ENCODE data around the gene KRTAP10-10.
"Not testable (repeated sequence)": the region's sequence is repeated elsewhere in the genome, so short reads cannot be mapped to it uniquely, and the experiment has no call there.

KRTAP10-10 gene

DNA sequence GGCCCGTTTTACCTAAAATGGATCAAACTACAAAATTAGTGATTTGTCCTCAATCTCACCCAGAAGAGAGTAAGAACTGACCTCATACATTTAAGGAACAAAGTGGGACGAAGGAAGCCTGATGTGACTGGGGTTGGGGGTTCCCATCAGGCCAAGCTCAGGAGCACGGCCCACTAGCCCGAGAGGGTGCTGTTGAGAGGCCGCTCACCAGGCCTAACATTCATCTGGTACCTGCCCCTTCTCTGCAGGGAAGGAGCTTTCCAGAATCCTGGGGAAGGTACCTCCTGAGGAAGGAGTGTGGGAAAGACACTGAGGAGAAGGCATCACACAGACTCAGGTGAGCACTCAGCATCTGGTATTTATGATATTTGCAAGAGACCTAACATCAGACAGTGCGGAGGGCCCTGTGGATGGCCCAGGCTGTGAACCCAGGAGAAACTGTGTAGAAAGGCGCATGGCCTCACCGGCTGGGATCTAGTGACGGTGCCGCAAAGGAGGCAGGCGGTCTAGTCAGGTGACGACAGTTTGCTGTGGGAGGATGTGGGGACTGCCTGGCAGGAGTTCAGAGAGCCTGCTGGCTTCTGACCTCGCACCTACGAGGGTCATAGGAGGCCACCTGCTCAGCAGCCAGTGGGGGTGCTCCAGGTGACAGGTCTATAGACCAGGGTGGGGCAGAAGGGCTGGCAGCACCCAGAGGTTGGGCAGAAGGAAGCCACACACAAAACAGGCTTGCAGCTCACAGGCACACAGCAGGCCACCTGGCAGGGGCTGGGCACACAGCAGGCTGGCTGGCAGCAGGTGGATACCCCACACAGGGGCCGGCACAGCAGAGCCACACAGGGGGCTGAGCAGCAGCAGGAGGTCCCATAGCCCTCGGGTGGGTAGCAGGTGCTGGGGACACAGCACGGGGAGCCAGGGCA, 16.8 kb downstream of the KRTAP10-10 start:
- 86 to 91% methylated on average over 12 to 13 of the region's 17 CpGs for WGBS, 2 experiments (ENCODE audit: insufficient coverage in 2 of 2)
- Histone ChIP-seq H3K4me1 (ENCODE audit: control insufficient read depth, insufficient read depth, low read length, poor library complexity, severe bottlenecking) (peaks cover 5% of the 10 kb centered on the region), H3K4me3 (ENCODE audit: extremely low read depth, insufficient read depth, low read length, poor library complexity, severe bottlenecking) (no peak overlapping the region), H3K9me3 (ENCODE audit: control insufficient read depth, low read length) (peaks cover 10% of the 10 kb centered on the region), H3K36me3 (ENCODE audit: control insufficient read depth, insufficient read depth, low read length) (no peaks in the 10 kb centered on the region), H3K27ac (ENCODE audit: low read depth, low read length, severe bottlenecking) (no peak overlapping the region)

DNA sequence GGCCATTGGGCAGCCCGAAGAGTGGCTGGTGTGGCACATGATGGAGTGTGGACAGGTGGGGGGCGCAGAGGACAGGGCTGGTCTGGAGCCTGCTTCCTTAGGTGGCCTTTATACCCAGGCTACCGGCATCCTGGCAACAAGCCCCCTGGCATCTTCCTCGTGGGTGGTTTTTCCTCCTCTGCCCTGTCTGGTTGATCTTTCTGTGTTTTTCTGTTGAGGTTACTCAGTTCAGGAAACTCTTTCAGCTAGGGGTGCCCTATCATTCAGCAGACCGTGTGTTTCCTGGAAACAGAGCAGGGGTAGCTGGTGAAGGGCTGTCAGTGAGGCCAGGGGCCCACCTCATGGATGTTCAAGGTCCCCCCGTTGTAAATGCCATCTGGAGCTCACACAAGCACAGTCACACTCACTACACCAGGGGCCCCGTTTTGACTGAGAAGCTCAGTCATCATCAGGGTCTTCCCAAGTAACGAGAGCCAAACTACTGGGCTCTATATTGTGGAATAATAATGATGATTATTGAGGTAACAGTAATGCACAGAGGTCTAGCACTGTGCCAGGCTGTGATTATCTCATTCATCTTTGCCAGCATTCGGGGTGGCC, 17.5 kb downstream of the KRTAP10-10 start, which contains the start of gene KRTAP12-4:
Gene KRTAP12-4 (minus strand): TSS at position 84 of the 600 bp plus-strand sequence. CDS start 45 bp downstream, at position 39.
- Histone ChIP-seq H3K9me3 (ENCODE audit: control insufficient read depth, low read length) (peaks cover 10% of the 10 kb centered on the region), H3K27ac (ENCODE audit: low read depth, low read length, severe bottlenecking) (no peak within 1 kb of the TSS), H3K4me1 (ENCODE audit: control insufficient read depth, insufficient read depth, low read length, poor library complexity, severe bottlenecking) (peaks cover 7% of the 10 kb centered on the region), H3K4me3 (ENCODE audit: extremely low read depth, insufficient read depth, low read length, poor library complexity, severe bottlenecking) (no peak within 1 kb of the TSS), H3K36me3 (ENCODE audit: control insufficient read depth, insufficient read depth, low read length) (no peaks in the 10 kb centered on the region)
- WGBS, 2 experiments (ENCODE audit: insufficient coverage in 2 of 2), result 93 to 95% methylated on average over 3 to 6 of the region's 9 CpGs

DNA sequence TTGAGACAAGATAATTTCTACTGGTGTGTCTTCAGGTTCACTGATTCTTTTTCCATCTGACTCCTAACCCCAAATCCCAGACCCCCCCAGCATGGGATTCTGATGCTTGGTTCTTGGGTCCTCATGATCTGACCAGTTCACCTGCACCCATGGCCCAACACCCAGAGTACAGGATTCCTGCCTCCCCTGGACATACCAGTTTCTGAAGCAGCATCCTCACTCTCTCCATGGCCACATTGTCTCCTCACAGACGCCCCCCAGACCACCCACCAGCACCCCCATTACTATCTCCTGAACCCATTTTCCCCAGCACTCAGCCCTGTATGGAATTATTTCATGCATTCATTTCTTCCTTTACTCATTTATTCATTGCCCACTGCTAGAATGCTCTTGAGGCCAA, 19.7 kb downstream of the KRTAP10-10 start:
- no peaks in the 10 kb centered on the region for H3K36me3 ChIP-seq (ENCODE audit: control insufficient read depth, insufficient read depth, low read length)
- H3K4me1 ChIP-seq (ENCODE audit: control insufficient read depth, insufficient read depth, low read length, poor library complexity, severe bottlenecking), result peaks cover 7% of the 10 kb centered on the region
- H3K9me3 ChIP-seq (ENCODE audit: control insufficient read depth, low read length), result peaks cover 10% of the 10 kb centered on the region
- 75 to 80% methylated on average over 1 of the region's 1 CpG for WGBS, 2 experiments (ENCODE audit: insufficient coverage in 2 of 2)
- H3K27ac ChIP-seq (ENCODE audit: low read depth, low read length, severe bottlenecking), result no peak overlapping the region
- no peak overlapping the region for H3K4me3 ChIP-seq (ENCODE audit: extremely low read depth, insufficient read depth, low read length, poor library complexity, severe bottlenecking)

DNA sequence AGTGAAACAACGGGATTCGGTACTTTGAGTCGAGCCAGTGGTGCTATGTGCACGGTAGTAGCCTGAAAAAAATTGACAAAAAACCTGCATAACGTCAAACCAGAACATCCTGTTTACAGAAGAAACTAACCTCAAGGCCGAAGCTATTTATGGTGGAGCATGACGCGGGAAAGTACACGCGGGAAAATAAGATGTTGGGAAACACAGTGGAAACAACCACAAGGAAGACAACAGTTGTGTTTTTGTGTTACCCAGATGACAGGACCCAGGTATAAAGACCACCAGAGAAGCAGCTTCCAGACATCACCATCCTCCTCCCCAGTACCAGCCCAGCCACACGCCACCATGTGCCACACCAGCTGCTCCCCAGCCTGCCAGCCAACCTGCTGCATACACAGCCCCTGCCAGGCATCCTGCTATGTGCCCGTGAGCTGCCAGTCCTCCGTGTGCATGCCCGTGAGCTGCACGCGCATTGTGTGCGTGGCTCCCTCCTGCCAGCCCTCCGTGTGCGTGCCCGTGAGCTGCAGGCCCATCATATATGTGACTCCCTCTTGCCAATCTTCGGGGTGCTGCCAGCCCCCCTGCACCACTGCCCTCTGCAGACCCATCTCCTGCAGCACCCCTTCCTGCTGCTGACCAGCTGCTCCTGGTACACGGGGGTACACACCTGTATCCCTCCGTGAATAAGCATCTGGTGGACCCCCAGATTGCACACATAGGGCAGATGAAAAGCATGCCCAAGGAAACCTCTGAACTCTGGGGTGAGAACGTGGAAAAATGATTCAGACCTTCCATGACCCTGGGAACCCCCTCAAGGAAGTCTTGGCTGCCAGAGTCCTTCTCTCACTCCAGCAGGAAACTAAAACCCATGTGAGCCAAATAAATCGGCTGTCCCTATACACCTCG, 20.7 kb downstream of the KRTAP10-10 start, which contains the start of gene KRTAP12-3:
Gene KRTAP12-3 (plus strand): TSS at position 298 of the 906 bp plus-strand sequence. CDS start 48 bp downstream, at position 346.
- WGBS, 2 experiments (ENCODE audit: insufficient coverage in 2 of 2), result 88 to 94% methylated on average over 21 to 26 of the region's 26 CpGs
- no peaks in the 10 kb centered on the region for H3K36me3 ChIP-seq (ENCODE audit: control insufficient read depth, insufficient read depth, low read length)
- peaks cover 10% of the 10 kb centered on the region for H3K9me3 ChIP-seq (ENCODE audit: control insufficient read depth, low read length)
- peaks cover 7% of the 10 kb centered on the region for H3K4me1 ChIP-seq (ENCODE audit: control insufficient read depth, insufficient read depth, low read length, poor library complexity, severe bottlenecking)
- no peak within 1 kb of the TSS for H3K4me3 ChIP-seq (ENCODE audit: extremely low read depth, insufficient read depth, low read length, poor library complexity, severe bottlenecking)
- H3K27ac ChIP-seq (ENCODE audit: low read depth, low read length, severe bottlenecking), result no peak within 1 kb of the TSS

DNA sequence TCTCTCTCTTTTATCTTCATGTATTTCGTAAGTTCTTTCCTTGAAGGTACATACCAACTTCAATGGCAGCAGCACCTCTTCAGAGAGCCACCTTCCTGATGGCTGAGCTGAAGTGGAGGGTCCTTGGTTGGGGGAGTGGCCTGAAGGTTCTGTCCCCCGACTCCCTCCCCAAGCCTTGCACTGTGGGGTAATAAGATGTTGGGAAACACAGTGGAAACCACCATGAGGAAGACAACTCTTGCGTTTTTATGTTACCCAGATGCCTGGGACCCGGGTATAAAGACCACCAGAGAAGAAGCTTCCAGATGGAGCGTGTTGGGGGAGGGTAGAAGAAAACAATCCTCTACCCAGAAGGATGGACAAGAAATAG, 21.4 kb downstream of the KRTAP10-10 start:
- 97 to 100% methylated on average over 3 of the region's 5 CpGs for WGBS, 2 experiments (ENCODE audit: insufficient coverage in 2 of 2)

DNA sequence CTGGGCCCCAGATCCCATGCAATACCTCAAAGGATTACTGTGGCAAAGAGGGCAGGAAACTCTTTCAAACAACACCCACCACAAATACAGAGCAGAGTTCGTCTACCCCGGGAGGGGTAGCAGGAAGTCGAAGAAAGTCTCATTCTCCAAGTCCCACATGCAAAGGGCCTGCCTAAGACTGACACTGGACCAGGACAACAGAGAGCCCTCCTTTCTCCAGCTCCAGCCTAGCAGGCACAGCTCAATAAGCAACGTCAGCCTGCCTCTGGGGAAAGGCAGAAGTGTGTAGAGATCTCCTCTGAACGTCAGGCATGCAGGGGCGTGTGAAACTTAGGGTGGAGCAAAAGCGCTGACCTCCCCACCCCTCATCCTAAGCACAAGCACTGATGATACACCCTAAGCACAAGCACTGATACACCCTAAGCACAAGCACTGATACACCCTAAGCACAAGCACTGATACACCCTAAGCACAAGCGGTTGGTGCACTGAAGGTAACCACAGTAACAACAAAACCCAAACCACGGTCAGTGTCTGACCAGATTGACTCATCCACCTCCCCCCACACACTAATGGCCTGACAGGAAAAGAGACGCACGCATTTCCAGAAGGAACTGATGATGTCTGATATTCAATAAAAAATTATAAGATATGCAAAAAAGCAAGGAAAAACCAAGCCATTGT, 21.9 kb downstream of the KRTAP10-10 start:
- WGBS, 2 experiments (ENCODE audit: insufficient coverage in 2 of 2), result 77 to 80% methylated on average over 4 to 6 of the region's 11 CpGs
- no peak overlapping the region for H3K27ac ChIP-seq (ENCODE audit: low read depth, low read length, severe bottlenecking)
- peaks cover 7% of the 10 kb centered on the region for H3K4me1 ChIP-seq (ENCODE audit: control insufficient read depth, insufficient read depth, low read length, poor library complexity, severe bottlenecking)
- H3K9me3 ChIP-seq (ENCODE audit: control insufficient read depth, low read length), result peaks cover 10% of the 10 kb centered on the region
- no peak overlapping the region for H3K4me3 ChIP-seq (ENCODE audit: extremely low read depth, insufficient read depth, low read length, poor library complexity, severe bottlenecking)
- no peaks in the 10 kb centered on the region for H3K36me3 ChIP-seq (ENCODE audit: control insufficient read depth, insufficient read depth, low read length)

More for the DNA sequence above, 21.4 kb downstream of the KRTAP10-10 start:
- Histone ChIP-seq H3K4me1 (ENCODE audit: control insufficient read depth, insufficient read depth, low read length, poor library complexity, severe bottlenecking) (peaks cover 7% of the 10 kb centered on the region), H3K4me3 (ENCODE audit: extremely low read depth, insufficient read depth, low read length, poor library complexity, severe bottlenecking) (no peak overlapping the region), H3K9me3 (ENCODE audit: control insufficient read depth, low read length) (peaks cover 10% of the 10 kb centered on the region), H3K27ac (ENCODE audit: low read depth, low read length, severe bottlenecking) (no peak overlapping the region), H3K36me3 (ENCODE audit: control insufficient read depth, insufficient read depth, low read length) (no peaks in the 10 kb centered on the region)

DNA sequence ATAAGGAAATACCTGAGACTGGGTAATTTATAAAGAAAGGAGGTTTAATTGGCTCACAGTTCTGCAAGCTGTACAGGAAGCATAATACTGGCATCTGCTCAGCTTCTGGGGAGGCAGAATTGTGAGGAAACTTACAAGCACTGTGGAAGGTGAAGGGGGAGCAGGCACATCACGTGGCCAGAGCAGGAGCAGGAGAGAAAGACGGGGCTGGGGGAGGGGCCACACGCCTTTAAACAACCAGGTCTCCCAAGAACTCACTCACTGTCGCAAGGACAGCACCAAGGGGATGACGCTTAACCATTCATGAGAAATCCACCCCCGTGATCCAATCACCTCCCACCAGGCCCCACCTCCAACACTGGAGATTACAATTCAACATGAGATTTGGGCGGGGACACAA, 24.4 kb downstream of the KRTAP10-10 start:
- not testable (repeated sequence) for H3K4me1 ChIP-seq (ENCODE audit: control insufficient read depth, insufficient read depth, low read length, poor library complexity, severe bottlenecking); H3K27ac ChIP-seq (ENCODE audit: low read depth, low read length, severe bottlenecking); H3K4me3 ChIP-seq (ENCODE audit: extremely low read depth, insufficient read depth, low read length, poor library complexity, severe bottlenecking); H3K36me3 ChIP-seq (ENCODE audit: control insufficient read depth, insufficient read depth, low read length)
- H3K9me3 ChIP-seq (ENCODE audit: control insufficient read depth, low read length), result peaks cover 10% of the 10 kb centered on the region
- 25 to 60% methylated on average over 2 to 3 of the region's 7 CpGs for WGBS, 2 experiments (ENCODE audit: insufficient coverage in 2 of 2)

DNA sequence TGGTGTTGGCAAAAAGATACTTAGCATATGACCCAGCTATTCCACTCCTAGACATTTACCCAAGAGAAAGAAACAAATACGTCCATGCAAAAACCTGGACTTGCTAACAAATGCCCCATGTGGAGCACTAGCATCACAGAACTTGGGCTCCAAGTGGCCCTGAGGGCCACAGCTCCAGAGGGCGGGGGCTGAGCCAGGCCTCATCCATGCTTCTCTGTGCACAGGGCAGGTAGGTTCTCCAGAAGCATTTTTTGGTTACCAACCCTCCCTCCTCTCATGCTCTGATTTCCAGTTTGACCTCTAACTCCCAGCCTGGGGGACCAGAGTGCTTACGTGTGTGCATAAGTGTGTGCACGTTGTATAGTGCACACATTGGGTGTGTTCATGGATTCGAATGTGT, 27.5 kb downstream of the KRTAP10-10 start:
- H3K9me3 ChIP-seq (ENCODE audit: control insufficient read depth, low read length), result peaks cover 12% of the 10 kb centered on the region
- WGBS, 2 experiments (ENCODE audit: insufficient coverage in 2 of 2), result 86 to 90% methylated on average over 2 to 3 of the region's 5 CpGs
- H3K36me3 ChIP-seq (ENCODE audit: control insufficient read depth, insufficient read depth, low read length), result no peaks in the 10 kb centered on the region
- H3K4me1 ChIP-seq (ENCODE audit: control insufficient read depth, insufficient read depth, low read length, poor library complexity, severe bottlenecking), result no peaks in the 10 kb centered on the region
- H3K4me3 ChIP-seq (ENCODE audit: extremely low read depth, insufficient read depth, low read length, poor library complexity, severe bottlenecking), result no peak overlapping the region
- H3K27ac ChIP-seq (ENCODE audit: low read depth, low read length, severe bottlenecking), result no peak overlapping the region

DNA sequence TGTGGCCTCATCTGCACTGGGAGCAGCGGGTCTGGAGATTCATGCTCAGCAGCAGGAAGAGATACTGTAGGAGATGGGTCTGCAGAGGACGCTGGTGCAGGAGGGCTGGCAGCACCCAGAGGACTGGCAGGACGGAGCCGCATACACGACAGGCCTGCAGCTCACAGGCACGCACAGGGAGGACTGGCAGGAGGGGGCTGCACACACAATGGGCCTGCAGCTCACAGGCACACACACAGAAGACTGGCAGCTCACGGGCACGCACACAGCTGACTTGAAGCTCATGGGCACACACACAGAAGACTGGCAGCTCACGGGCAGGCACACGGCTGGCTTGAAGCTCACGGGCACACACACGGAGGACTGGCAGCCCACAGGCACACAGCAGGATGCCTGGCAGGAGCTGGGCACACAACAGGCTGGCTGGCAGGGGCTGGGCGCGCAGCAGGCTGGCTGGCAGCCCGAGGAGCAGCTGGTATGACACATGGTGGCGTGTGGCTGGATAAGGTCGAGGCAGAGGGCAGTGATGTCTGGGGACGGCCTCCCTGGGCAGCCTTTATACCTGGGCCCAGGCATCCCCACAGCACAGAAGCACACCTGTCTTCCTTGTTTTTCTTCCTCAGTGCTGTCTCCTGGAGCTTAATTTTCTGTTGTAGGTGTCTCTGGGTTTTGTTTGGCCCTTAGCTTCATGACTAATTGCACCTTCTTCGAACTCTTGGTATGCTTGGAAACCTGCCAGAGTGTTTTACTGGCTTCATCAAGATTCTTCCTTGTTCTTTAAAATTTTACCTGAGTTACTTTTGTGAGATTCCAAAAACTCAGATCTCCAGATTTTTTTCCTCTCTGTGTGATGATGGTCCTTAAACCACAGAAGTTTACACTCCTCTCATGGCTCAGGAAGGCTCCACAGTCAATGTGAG, 29.5 kb downstream of the KRTAP10-10 start, which contains the start of gene KRTAP12-2:
Gene KRTAP12-2 (minus strand): TSS at position 527 of the 920 bp plus-strand sequence. CDS start 41 bp downstream, at position 486.
- H3K4me1 ChIP-seq (ENCODE audit: control insufficient read depth, insufficient read depth, low read length, poor library complexity, severe bottlenecking), result no peaks in the 10 kb centered on the region
- H3K27ac ChIP-seq (ENCODE audit: low read depth, low read length, severe bottlenecking), result no peak within 1 kb of the TSS
- no peak within 1 kb of the TSS for H3K4me3 ChIP-seq (ENCODE audit: extremely low read depth, insufficient read depth, low read length, poor library complexity, severe bottlenecking)
- H3K9me3 ChIP-seq (ENCODE audit: control insufficient read depth, low read length), result peaks cover 23% of the 10 kb centered on the region
- H3K36me3 ChIP-seq (ENCODE audit: control insufficient read depth, insufficient read depth, low read length), result no peaks in the 10 kb centered on the region
- WGBS, 2 experiments (ENCODE audit: insufficient coverage in 2 of 2), result 87 to 92% methylated on average over 13 to 14 of the region's 19 CpGs

Data from mesodermal cell (in vitro differentiated cells).